Measurements from ENCODE around the gene FZD4.

GRCh38 chr11:86906198-86906597 lies 49.0 kb downstream of the FZD4 start:
- no peak for TF ChIP-seq POLR2A (IDR thresholded peaks at IDR 0.05)
- TF ChIP-seq CTCF (IDR thresholded peaks at IDR 0.05) = no peak

Data from adrenal gland (tissue), 5 donors.